ENCODE data around the gene C1orf105. TPM values are rescaled to one million over a fixed set of nuclear protein-coding genes. Genes with fewer than 3 reads are reported as not detected.

C1orf105 gene
- total and polyA plus RNA-seq, 2 of the 13 experiments (the other 11 are each of a cell fraction or from before 2014, with no cell fraction given) = 0.15 to 0.45 TPM

- TF ChIP-seq TBL1XR1 (IDR thresholded peaks at IDR 0.05; ENCODE audit: borderline replicate concordance, low read length, partially characterized antibody) (peak; percentile 87), NCOR1 (IDR thresholded peaks at IDR 0.05; ENCODE audit: borderline replicate concordance, low read length) (peak; percentile 81; the same call in 1 of the 2 replicates), ZNF724P (CRISPR knock-in tag; IDR thresholded peaks at IDR 0.05; ENCODE audit: borderline replicate concordance) (no peak), MAFK (conservative IDR thresholded peaks at IDR 0.05 in 1 of 2, IDR thresholded peaks at IDR 0.05 in 1 of 2; ENCODE audit: low read length in 2 of 2) (no peak), ATF2 (CRISPR knock-in tag; IDR thresholded peaks at IDR 0.05) (0 out of 2 replicates have a peak, but pooled peaks have one; percentile 25), TFDP2 (CRISPR knock-in tag; IDR thresholded peaks at IDR 0.05) (no peak), ZNF503 (CRISPR knock-in tag; IDR thresholded peaks at IDR 0.05) (peak; percentile 38; the same call in 1 of the 2 replicates), ZNF362 (CRISPR knock-in tag; IDR thresholded peaks at IDR 0.05; ENCODE audit: borderline replicate concordance) (peak; percentile 62; the same call in 1 of the 2 replicates), ARID3A (IDR thresholded peaks at IDR 0.05; ENCODE audit: low read depth, low read length) (peak; percentile 90), ZBTB7B (CRISPR knock-in tag; IDR thresholded peaks at IDR 0.05) (peak; percentile 78), ATF7 (IDR thresholded peaks at IDR 0.05) (no peak), ATF7 (CRISPR knock-in tag; IDR thresholded peaks at IDR 0.05) (no peak), TBX2 (CRISPR knock-in tag; IDR thresholded peaks at IDR 0.05; ENCODE audit: borderline replicate concordance) (peak; percentile 53; the same call in 1 of the 2 replicates), THRA (CRISPR knock-in tag; IDR thresholded peaks at IDR 0.05; ENCODE audit: borderline replicate concordance) (peak; percentile 48; the same call in 1 of the 2 replicates), IKZF1 (IDR thresholded peaks at IDR 0.05) (no peak), ZNF557 (CRISPR knock-in tag; IDR thresholded peaks at IDR 0.05) (no peak), HMG20A (CRISPR knock-in tag; IDR thresholded peaks at IDR 0.05; ENCODE audit: borderline replicate concordance) (peak; percentile 94), ZNF749 (CRISPR knock-in tag; IDR thresholded peaks at IDR 0.05; ENCODE audit: borderline replicate concordance) (no peak)
Observed at GRCh38 chr1:172470149-172470548, 49.7 kb downstream of the C1orf105 start (continued).

All from HepG2 (cell line).